NB4 (cell line): ENCODE results near the gene PIGA.
A peak's percentile ranks its signal among the peaks of the same experiment; 100 is the strongest.

Experiments used
- DNase-seq: peaks from one replicate; pipeline ENCODE4 v3.0.0; 2010; ENCODE audit warnings: low read depth
- H3K4me3 ChIP-seq: one replicate; pipeline ENCODE4 v1.5.1; 2011; ENCODE audit warnings: mild to moderate bottlenecking, low read depth, low read length, moderate library complexity
- MYC ChIP-seq: IDR thresholded peaks from 2 replicates; pipeline ENCODE4 v1.6.1; 2011; ENCODE audit warnings: low read depth, low read length
- POLR2A ChIP-seq: IDR thresholded peaks from 2 replicates; pipeline ENCODE4 v1.6.1; 2011; ENCODE audit warnings: mild to moderate bottlenecking; ENCODE audit not compliant: insufficient read length; ENCODE audit errors: extremely low read depth
- TF ChIP-seq, protein P1 (sequence below): IDR thresholded peaks from one replicate; pipeline ENCODE4 v1.5.1; 2012; ENCODE audit warnings: low read depth, low read length
- TF ChIP-seq, protein P2 (sequence below): IDR thresholded peaks from 2 replicates; pipeline ENCODE4 v1.6.1; 2011; ENCODE audit warnings: low read depth, low read length

PIGA gene

DNA sequence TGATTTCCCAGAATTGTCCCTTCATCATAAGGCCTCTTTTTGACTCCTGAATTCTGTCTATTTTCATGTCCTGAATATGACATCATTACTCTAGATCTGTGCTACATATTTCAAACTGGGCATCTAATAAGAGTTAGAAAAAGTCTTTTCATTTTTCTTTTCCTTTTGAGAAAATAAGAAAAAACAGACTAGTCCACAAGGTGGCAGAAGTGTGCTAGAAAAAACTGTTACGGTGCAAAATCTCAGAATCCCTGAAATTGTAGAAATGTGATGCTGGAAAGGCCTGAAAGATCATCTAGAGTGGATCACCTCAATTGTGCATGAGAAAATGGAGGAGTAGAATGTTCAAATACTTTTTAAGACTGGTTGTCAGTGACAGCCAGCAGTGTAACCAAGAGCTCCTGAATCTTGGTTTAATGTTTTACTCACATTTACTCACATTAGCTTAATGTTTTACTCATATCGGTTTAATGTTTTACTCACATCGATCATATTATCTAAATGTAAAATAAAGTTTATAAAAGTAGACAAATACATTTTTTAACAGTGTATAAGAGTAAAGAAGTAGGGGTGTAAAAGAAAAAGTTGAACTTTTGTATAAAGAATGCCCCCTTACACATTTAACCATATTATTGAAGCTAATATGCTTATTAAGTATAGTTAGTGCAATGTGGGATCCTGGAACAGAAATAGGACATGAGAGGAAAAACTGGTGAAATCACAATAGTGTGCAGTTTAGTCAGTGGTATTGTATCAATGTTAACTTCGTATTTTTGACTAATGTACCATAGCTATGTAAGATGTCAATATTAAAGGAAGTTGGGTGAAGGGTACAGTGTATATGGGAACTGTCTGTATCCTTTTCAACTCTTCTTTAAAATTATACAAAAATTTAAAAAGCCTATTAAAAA is 35.1 kb downstream of the PIGA start:
- no peak overlapping the region for H3K4me3 ChIP-seq
- peak; percentile 27 for DNase-seq
- TF ChIP-seq MYC: no peak
- no peak for TF ChIP-seq POLR2A
- TF ChIP-seq, protein P1, sequence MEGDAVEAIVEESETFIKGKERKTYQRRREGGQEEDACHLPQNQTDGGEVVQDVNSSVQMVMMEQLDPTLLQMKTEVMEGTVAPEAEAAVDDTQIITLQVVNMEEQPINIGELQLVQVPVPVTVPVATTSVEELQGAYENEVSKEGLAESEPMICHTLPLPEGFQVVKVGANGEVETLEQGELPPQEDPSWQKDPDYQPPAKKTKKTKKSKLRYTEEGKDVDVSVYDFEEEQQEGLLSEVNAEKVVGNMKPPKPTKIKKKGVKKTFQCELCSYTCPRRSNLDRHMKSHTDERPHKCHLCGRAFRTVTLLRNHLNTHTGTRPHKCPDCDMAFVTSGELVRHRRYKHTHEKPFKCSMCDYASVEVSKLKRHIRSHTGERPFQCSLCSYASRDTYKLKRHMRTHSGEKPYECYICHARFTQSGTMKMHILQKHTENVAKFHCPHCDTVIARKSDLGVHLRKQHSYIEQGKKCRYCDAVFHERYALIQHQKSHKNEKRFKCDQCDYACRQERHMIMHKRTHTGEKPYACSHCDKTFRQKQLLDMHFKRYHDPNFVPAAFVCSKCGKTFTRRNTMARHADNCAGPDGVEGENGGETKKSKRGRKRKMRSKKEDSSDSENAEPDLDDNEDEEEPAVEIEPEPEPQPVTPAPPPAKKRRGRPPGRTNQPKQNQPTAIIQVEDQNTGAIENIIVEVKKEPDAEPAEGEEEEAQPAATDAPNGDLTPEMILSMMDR: peak; percentile 8
- TF ChIP-seq, protein P2, sequence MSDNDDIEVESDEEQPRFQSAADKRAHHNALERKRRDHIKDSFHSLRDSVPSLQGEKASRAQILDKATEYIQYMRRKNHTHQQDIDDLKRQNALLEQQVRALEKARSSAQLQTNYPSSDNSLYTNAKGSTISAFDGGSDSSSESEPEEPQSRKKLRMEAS: no peak

DNA sequence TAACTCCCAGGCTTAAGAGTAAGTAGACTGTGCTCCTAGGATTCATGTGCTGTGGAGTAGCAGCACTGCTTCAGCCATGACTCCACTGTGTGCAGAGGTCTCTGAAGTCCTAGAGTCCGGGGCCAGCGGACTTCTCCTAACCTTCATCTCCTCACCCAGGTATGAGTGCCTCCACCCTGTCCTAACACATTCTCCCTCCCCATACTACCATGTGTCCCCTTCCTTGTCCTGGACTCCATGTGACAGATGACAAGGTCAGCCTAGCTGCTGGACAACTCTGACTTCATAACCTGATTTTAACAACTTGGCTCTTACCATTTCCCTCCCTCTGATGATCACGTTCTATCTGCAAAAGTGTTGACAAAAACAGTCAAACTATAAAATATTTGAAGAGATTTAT is 36.5 kb downstream of the PIGA start:
- DNase-seq: no peak
- TF ChIP-seq MYC (no peak), POLR2A (no peak)
- TF ChIP-seq, protein P2: no peak
- TF ChIP-seq, protein P1: no peak
- no peak overlapping the region for H3K4me3 ChIP-seq

DNA sequence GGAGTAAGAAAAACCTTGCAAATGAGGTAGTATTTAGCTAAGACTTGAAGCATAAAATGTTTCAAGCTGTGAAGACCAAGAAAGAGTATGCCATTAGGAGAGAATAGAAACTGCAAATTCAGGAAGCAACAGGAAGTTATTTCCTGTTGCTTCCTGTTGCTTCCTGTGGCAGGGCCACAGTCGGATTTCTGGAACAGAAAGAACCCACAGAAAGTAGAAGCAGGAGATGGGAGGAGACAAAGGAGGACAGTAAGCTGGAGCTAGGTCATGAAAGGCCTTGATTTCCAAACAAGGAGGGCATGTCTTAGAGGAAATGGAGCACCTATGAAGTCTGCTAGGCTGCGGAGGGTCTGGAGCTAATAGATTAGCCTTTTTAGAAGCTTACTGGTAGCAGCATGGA is 37.1 kb downstream of the PIGA start:
- TF ChIP-seq MYC: no peak
- no peak for TF ChIP-seq POLR2A
- TF ChIP-seq, protein P2: no peak
- TF ChIP-seq, protein P1: no peak
- H3K4me3 ChIP-seq: no peak overlapping the region

DNA sequence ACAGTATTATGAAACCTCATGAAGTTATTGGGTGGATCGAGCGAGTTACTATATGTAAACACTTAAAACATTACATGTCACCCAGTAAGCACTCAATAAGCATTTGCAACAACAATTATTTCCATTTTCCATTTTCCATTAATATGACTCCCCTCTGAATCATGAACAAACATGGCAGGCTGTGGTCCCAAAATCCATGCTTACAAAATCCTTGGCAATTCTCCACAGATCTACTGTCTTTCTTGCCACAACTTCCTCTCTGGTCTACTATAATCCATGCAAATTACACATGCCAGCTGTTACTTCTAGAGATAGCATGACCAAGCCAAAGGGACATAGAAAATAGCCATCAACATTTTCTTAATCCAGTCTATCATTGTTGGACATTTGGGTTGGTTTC is 41.9 kb downstream of the PIGA start:
- no peak for TF ChIP-seq POLR2A
- TF ChIP-seq, protein P1: no peak
- TF ChIP-seq MYC: no peak
- TF ChIP-seq, protein P2: no peak
- no peak overlapping the region for H3K4me3 ChIP-seq
- no peak for DNase-seq

More for the DNA sequence above, 37.1 kb downstream of the PIGA start:
- no peak for DNase-seq

DNA sequence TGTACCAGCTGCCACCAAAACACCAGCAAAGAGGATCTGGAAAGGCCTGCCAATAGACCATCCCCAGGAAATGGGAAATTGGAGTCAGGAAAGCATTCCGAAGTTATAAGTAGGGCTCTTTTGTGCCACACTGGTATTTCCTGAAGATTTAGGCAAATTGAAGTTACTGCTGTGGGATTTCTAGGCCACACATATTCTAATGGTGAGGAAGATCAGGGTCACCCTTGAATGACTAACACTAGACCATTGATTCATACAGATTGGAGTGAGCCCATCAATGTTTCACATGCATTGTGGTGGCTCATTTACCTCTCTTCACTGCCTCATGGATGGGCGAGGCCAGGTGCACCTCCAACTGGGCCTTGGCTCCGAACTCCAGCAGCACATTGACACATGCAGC is 42.5 kb downstream of the PIGA start:
- no peak for DNase-seq

More for the DNA sequence above, 42.5 kb downstream of the PIGA start:
- TF ChIP-seq, protein P2: no peak
- TF ChIP-seq POLR2A (no peak), MYC (no peak)
- TF ChIP-seq, protein P1: no peak
- no peak overlapping the region for H3K4me3 ChIP-seq
